Esophagus squamous epithelium (tissue), 5 donors: ENCODE measurements around the gene MTF1. TPM values are rescaled to one million over a fixed set of nuclear protein-coding genes. Genes with fewer than 3 reads are reported as not detected.

Experiments
- DNase-seq: peaks from one replicate; lab custom pipeline; 2025; lab: John Stamatoyannopoulos, UW
- H3K27ac ChIP-seq, 4 donors: fragments of 200-600 bp; sonication (generic); one replicate each; pipeline ENCODE4 v1.5.1; 2016 to 2019; ENCODE audit warnings: mild to moderate bottlenecking in 1 of 4
- H3K27me3 ChIP-seq, 4 donors: fragments of 200-600 bp; sonication (generic); 1 replicate in 3 of 4; 2 replicates in 1 of 4; pipeline versions ENCODE4 v1.5.1 to v1.6.0; 2017 to 2021; ENCODE audit warnings: antibody characterized with exemption in 1 of 4
- H3K36me3 ChIP-seq, 3 donors: fragments of 200-600 bp; sonication (generic); one replicate each; pipeline ENCODE4 v1.5.1; 2016 to 2019
- H3K4me1 ChIP-seq, 3 donors: fragments of 200-600 bp; sonication (generic); one replicate each; pipeline ENCODE4 v1.5.1; 2017 to 2019
- H3K4me3 ChIP-seq, 4 donors: fragments of 200-600 bp; sonication (generic); 1 replicate in 3 of 4; 2 replicates in 1 of 4; pipeline ENCODE4 v1.5.1; 2016 to 2019; ENCODE audit warnings: mild to moderate bottlenecking in 2 of 4, moderate library complexity in 1 of 4
- H3K9me3 ChIP-seq, 3 donors: fragments of 200-600 bp; sonication (generic); one replicate each; pipeline ENCODE4 v1.5.1; 2016 to 2019
- CTCF ChIP-seq, 6 experiments: fragments of 450-650 bp in 4 of 6; fragments of 200-600 bp in 2 of 6; sonication (generic) in 2 of 6; IDR thresholded peaks; one replicate each; pipeline ENCODE4 v1.5.1; 2016 to 2019; ENCODE audit warnings: antibody characterized with exemption in 6 of 6, mild to moderate bottlenecking in 4 of 6, moderate library complexity in 4 of 6
- POLR2A ChIP-seq, 4 donors: fragments of 450-650 bp; IDR thresholded peaks; one replicate each; pipeline ENCODE4 v1.6.1; 2017; ENCODE audit warnings: antibody characterized with exemption in 4 of 4, mild to moderate bottlenecking in 4 of 4, moderate library complexity in 3 of 4
- WGBS, 2 donors: methylation state at CpG; one replicate each; pipeline ENCODE4 v1.1.5; 2018; 5-methylcytosine and 5-hydroxymethylcytosine counted together
- intact Hi-C: fragments of 100-400 bp; cut with DNase I; formaldehyde crosslinking; loops from one replicate; pipeline ENCODE4 v1.15.0; 2022
- total RNA-seq, 4 donors: library from RNA; depleted of rRNA; stranded (reverse); fragments of >200 nt; gene quantifications; one replicate each; pipeline ENCODE4 v1.1.0, GENCODE V29; 2016
- donor health status: DM: yes; HTN: yes; CAD: no.

MTF1 gene
- total RNA-seq, 4 donors from 2014 or later, result 6.3 to 13.4 (median 9.9) TPM

GRCh38 chr1:37850352-37850955 is 8.9 kb downstream of the MTF1 start:
- intact Hi-C loops, result no loop called here
- Histone ChIP-seq H3K4me1 (peaks cover 11 to 94% (median 39%) of the 10 kb centered on the region in 3 donors), H3K27me3 (no peaks in the 10 kb centered on the region), H3K36me3 (peaks cover 0 to 43% (median 0%) of the 10 kb centered on the region in 3 donors), H3K4me3 (no peak overlapping the region), H3K9me3 (no peaks in the 10 kb centered on the region), H3K27ac (peak overlapping the region in 3 of 4 donors; percentile 73 to 80 (median 79))
- 61 to 82% methylated on average over 6 of the region's 6 CpGs for WGBS, 2 donors
- TF ChIP-seq POLR2A (IDR thresholded peaks at IDR 0.05), result no peak
- no peak for TF ChIP-seq CTCF (IDR thresholded peaks at IDR 0.05)
- DNase-seq, result no peak

DNA sequence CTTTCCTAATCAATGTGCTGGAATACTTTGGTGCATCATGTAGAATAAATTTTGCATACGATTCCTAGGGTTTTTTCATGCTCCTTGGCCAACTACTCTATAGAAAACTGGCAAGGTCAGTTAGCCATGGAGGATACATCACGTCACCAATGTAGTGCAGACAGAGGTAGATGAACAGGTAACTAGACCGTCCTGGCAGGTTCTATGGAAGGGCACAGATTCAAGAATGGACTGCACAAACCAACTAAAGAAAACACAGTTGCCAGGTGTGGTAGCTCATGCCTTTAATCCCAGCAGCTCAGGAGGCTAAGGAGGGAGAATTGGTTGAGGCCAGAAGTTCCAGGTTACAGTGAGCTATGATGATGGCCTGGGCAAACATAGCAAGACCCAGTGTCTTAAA is 9.9 kb downstream of the MTF1 start:
- DNase-seq, result no peak
- Histone ChIP-seq H3K36me3 (peaks cover 0 to 36% (median 0%) of the 10 kb centered on the region in 3 donors), H3K27me3 (no peaks in the 10 kb centered on the region), H3K9me3 (no peaks in the 10 kb centered on the region), H3K4me1 (peaks cover 11 to 87% (median 32%) of the 10 kb centered on the region in 3 donors), H3K4me3 (no peak overlapping the region), H3K27ac (peak overlapping the region in 3 of 4 donors; percentile 73 to 80 (median 79))
- WGBS, 2 donors, result 84 to 87% methylated on average over 3 of the region's 3 CpGs
- TF ChIP-seq POLR2A (IDR thresholded peaks at IDR 0.05) (no peak), CTCF (IDR thresholded peaks at IDR 0.05) (no peak)
- intact Hi-C loops, result no loop called here

DNA sequence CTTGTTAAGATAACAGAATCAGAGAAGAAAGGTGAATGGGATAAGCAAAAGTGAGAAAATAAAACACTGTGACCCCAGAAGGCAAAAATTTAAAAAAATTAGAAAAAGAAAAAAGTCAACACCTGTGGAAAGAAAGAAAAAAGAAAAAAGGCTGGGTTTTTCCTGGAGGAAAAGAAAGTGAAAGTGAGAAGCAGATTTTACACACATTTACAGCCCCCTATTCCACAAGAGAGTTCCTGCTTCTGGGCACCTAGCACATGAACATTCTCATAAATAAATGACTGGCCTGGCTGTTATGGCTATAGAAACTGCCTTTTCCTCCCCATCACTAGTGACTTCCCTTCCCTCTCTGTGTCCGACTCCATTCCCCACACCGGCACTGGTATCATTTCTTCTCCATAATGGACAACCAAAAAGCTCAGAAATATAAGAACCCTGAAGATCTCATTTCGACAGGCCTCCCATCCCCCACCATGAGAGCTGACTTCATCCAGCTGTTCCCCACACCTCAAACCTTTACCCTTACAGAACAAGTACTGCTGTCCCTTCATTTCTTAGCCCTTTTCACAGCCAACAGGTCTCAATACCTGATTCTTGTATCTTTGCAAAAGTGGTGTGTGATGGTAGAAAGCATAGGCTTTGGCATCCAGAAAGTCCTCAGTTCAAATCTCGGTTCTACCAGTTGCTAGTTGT is 12.6 kb downstream of the MTF1 start:
- H3K4me3 ChIP-seq, result no peak overlapping the region
- H3K9me3 ChIP-seq, result no peaks in the 10 kb centered on the region
- no peaks in the 10 kb centered on the region for H3K27me3 ChIP-seq
- 82 to 84% methylated on average over 4 of the region's 4 CpGs for WGBS, 2 donors
- TF ChIP-seq CTCF (IDR thresholded peaks at IDR 0.05), result no peak
- no peak for TF ChIP-seq POLR2A (IDR thresholded peaks at IDR 0.05)
- H3K27ac ChIP-seq, result no peak overlapping the region
- intact Hi-C loops, result no loop called here
- H3K4me1 ChIP-seq, result peaks cover 7 to 64% (median 22%) of the 10 kb centered on the region in 3 donors
- H3K36me3 ChIP-seq, result peaks cover 0 to 37% (median 0%) of the 10 kb centered on the region in 3 donors
- DNase-seq, result no peak

- H3K9me3 ChIP-seq, result no peaks in the 10 kb centered on the region
- H3K27ac ChIP-seq, result peak overlapping the region in 1 of 4 donors; percentile 2
- DNase-seq, result no peak
- WGBS, 2 donors, result 36 to 54% methylated on average over 3 of the region's 3 CpGs
- intact Hi-C loops, result no loop called here
- peaks cover 0 to 47% (median 0%) of the 10 kb centered on the region in 3 donors for H3K36me3 ChIP-seq
- H3K27me3 ChIP-seq, result no peaks in the 10 kb centered on the region
- TF ChIP-seq CTCF (IDR thresholded peaks at IDR 0.05) (no peak), POLR2A (IDR thresholded peaks at IDR 0.05) (no peak)
- no peak overlapping the region for H3K4me3 ChIP-seq
- H3K4me1 ChIP-seq, result peaks cover 12 to 54% (median 13%) of the 10 kb centered on the region in 3 donors
Observed at GRCh38 chr1:37845786-37846185, 13.6 kb downstream of the MTF1 start.

DNA sequence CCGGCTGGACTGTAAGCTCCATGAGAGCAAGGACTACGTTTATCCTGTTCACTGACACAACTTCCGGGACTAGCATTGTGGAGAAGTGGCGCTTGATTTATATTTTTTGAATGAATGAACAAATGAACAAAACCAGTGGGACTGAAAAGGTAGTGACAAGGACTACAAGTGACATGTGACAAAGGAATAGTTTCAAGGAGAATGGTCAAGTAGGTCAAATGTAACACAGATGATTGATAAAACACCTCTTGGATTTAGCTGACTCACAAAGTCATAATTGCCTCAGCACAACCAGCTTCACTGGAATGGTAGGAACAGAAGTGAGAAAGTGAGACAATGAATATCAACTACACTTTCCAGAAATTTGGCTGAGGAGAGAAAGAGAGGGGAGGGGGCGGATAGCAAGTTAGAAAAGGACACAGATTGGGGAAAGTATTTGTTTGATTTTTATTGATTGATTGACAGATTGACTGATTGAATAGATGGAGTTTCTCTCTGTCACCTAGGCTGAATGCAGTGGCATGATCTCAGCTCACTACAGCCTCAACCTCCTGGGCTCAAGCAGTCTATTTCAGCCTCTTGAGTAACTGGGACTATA is 14.2 kb downstream of the MTF1 start:
- H3K27me3 ChIP-seq, result no peaks in the 10 kb centered on the region
- intact Hi-C loops, result no loop called here
- peak overlapping the region in 1 of 4 donors; percentile 2 for H3K27ac ChIP-seq
- H3K4me3 ChIP-seq, result no peak overlapping the region
- peaks cover 0 to 54% (median 0%) of the 10 kb centered on the region in 3 donors for H3K36me3 ChIP-seq
- 79 to 86% methylated on average over 5 of the region's 5 CpGs for WGBS, 2 donors
- peaks cover 11 to 47% (median 12%) of the 10 kb centered on the region in 3 donors for H3K4me1 ChIP-seq
- TF ChIP-seq CTCF (IDR thresholded peaks at IDR 0.05) (no peak), POLR2A (IDR thresholded peaks at IDR 0.05) (no peak)
- DNase-seq, result no peak
- no peaks in the 10 kb centered on the region for H3K9me3 ChIP-seq
